Right atrium auricular region (tissue), 2 donors: Measurements from ENCODE around the gene TAF12. TPM values are rescaled to one million over a fixed set of nuclear protein-coding genes. Genes with fewer than 3 reads are reported as not detected.
"Not testable (repeated sequence)": the region's sequence is repeated elsewhere in the genome, so short reads cannot be mapped to it uniquely, and the experiment has no call there.

Experiments used
- DNase-seq: peaks from one replicate; pipeline ENCODE4 v3.0.0-alpha.2; 2019; ENCODE audit warnings: low spot score
- H3K27ac ChIP-seq, 2 donors: fragments of 200-600 bp; sonication (generic); 1 replicate in 1 of 2; 2 replicates in 1 of 2; pipeline ENCODE4 v1.5.1; 2016 to 2019
- H3K27me3 ChIP-seq, 2 donors: fragments of 200-600 bp; sonication (generic); one replicate each; pipeline versions ENCODE4 v1.5.1 to v1.6.0; 2017 to 2019
- H3K36me3 ChIP-seq: fragments of 200-600 bp; sonication (generic); one replicate; pipeline ENCODE4 v1.5.1; 2016
- H3K4me1 ChIP-seq, 2 donors: fragments of 200-600 bp; sonication (generic); one replicate each; pipeline versions ENCODE4 v1.5.1 to v1.6.0; 2017 to 2019
- H3K4me3 ChIP-seq, 2 donors: fragments of 200-600 bp; sonication (generic); 1 replicate in 1 of 2; 2 replicates in 1 of 2; pipeline ENCODE4 v1.5.1; 2017 to 2019; ENCODE audit warnings: mild to moderate bottlenecking in 1 of 2, moderate library complexity in 1 of 2
- H3K9me3 ChIP-seq, 2 donors: fragments of 200-600 bp; sonication (generic); one replicate each; pipeline ENCODE4 v1.5.1; 2019
- CTCF ChIP-seq, 2 donors: fragments of 200-600 bp; sonication (generic); IDR thresholded peaks; one replicate each; pipeline ENCODE4 v1.5.1; 2019; ENCODE audit warnings: antibody characterized with exemption in 2 of 2
- total RNA-seq, 2 donors: library from RNA; depleted of rRNA; stranded (reverse); fragments of >200 nt; gene quantifications; one replicate each; pipeline ENCODE4 v1.1.0, GENCODE V29; 2016

TAF12 gene
- 10 to 100 TPM; 22.1 to 28.9 TPM for total RNA-seq

GRCh38 chr1:28642847-28643635, at the start of gene TAF12:
Gene TAF12 (minus strand): TSS chr1:28643067. CDS start chr1:28622081, 20,986 bp downstream.
- Histone ChIP-seq H3K36me3 (no peaks in the 10 kb centered on the region), H3K4me3 (peak within 1 kb of the TSS; percentile 82 to 87), H3K4me1 (peaks cover 0 to 39% of the 10 kb centered on the region in 2 donors), H3K9me3 (no peaks in the 10 kb centered on the region), H3K27me3 (no peaks in the 10 kb centered on the region), H3K27ac (peak within 1 kb of the TSS; percentile 90 to 95)
- peak in 1 of 2 donors; percentile 67 for TF ChIP-seq CTCF (IDR thresholded peaks at IDR 0.05)
- peak; percentile 92 for DNase-seq

- not testable (repeated sequence) for DNase-seq, H3K4me3 ChIP-seq, H3K27ac ChIP-seq, H3K4me1 ChIP-seq, H3K9me3 ChIP-seq, H3K27me3 ChIP-seq
- peaks cover 29% of the 10 kb centered on the region for H3K36me3 ChIP-seq
These were observed 48.8 kb upstream of the TAF12 start for GRCh38 chr1:28691627-28692026.

- no peak overlapping the region for H3K4me3 ChIP-seq
- no peak for DNase-seq
- no peaks in the 10 kb centered on the region for H3K27me3 ChIP-seq
- TF ChIP-seq CTCF (IDR thresholded peaks at IDR 0.05) = no peak
- no peak overlapping the region for H3K27ac ChIP-seq
- H3K9me3 ChIP-seq = no peaks in the 10 kb centered on the region
- no peaks in the 10 kb centered on the region for H3K4me1 ChIP-seq
- H3K36me3 ChIP-seq = peaks cover 18% of the 10 kb centered on the region
These were observed 42.1 kb upstream of the TAF12 start for GRCh38 chr1:28684937-28685336.

GRCh38 chr1:28682840-28683239, 40.0 kb upstream of the TAF12 start:
- Histone ChIP-seq H3K27me3 (no peaks in the 10 kb centered on the region), H3K36me3 (peaks cover 18% of the 10 kb centered on the region), H3K27ac (no peak overlapping the region), H3K4me3 (no peak overlapping the region), H3K4me1 (no peaks in the 10 kb centered on the region), H3K9me3 (no peaks in the 10 kb centered on the region)
- no peak for DNase-seq
- TF ChIP-seq CTCF (IDR thresholded peaks at IDR 0.05) = no peak

GRCh38 chr1:28680151-28680550, 37.3 kb upstream of the TAF12 start:
- Histone ChIP-seq H3K9me3 (no peaks in the 10 kb centered on the region), H3K4me3 (no peak overlapping the region), H3K27ac (no peak overlapping the region), H3K27me3 (no peaks in the 10 kb centered on the region), H3K36me3 (peaks cover 14% of the 10 kb centered on the region), H3K4me1 (no peaks in the 10 kb centered on the region)
- TF ChIP-seq CTCF (IDR thresholded peaks at IDR 0.05) = no peak
- DNase-seq = no peak

- no peak for DNase-seq
- Histone ChIP-seq H3K9me3 (no peaks in the 10 kb centered on the region), H3K36me3 (no peaks in the 10 kb centered on the region), H3K4me3 (no peak overlapping the region), H3K4me1 (no peaks in the 10 kb centered on the region), H3K27me3 (no peaks in the 10 kb centered on the region), H3K27ac (no peak overlapping the region)
- TF ChIP-seq CTCF (IDR thresholded peaks at IDR 0.05) = no peak
These were observed 33.0 kb upstream of the TAF12 start for GRCh38 chr1:28675924-28676257.

- H3K36me3 ChIP-seq, DNase-seq, H3K9me3 ChIP-seq, H3K4me3 ChIP-seq, H3K27me3 ChIP-seq, H3K27ac ChIP-seq: not testable (repeated sequence)
- H3K4me1 ChIP-seq = peaks cover 0 to 15% of the 10 kb centered on the region in 2 donors
These were observed 30.1 kb upstream of the TAF12 start for GRCh38 chr1:28672971-28673370.
